Fibroblast of skin of left quadriceps (primary cell): ENCODE measurements around the gene SIAH2.

Experiments
- DNase-seq, 2 experiments: peaks; one replicate each; pipeline ENCODE4 v3.0.0-alpha.2; 2013; ENCODE audit warnings: low read depth in 2 of 2

Gene SIAH2

GRCh38 chr3:150749255-150749654 lies 13.7 kb downstream of the SIAH2 start:
- no peak for DNase-seq

GRCh38 chr3:150748684-150749047 lies 14.3 kb downstream of the SIAH2 start:
- DNase-seq, result no peak

- no peak for DNase-seq
These were observed 14.9 kb downstream of the SIAH2 start for GRCh38 chr3:150747886-150748683.

GRCh38 chr3:150746791-150747590 lies 16.0 kb downstream of the SIAH2 start:
- DNase-seq, result no peak

- no peak for DNase-seq
These were observed 17.1 kb downstream of the SIAH2 start for GRCh38 chr3:150745832-150746231.

GRCh38 chr3:150744919-150745211 lies 18.1 kb downstream of the SIAH2 start:
- DNase-seq, result no peak

- no peak for DNase-seq
These were observed 18.7 kb downstream of the SIAH2 start for GRCh38 chr3:150744041-150744918.

- DNase-seq, result no peak
These were observed 19.5 kb downstream of the SIAH2 start for GRCh38 chr3:150743508-150743907.

- DNase-seq, result no peak
These were observed 20.3 kb downstream of the SIAH2 start for GRCh38 chr3:150742679-150743078.

GRCh38 chr3:150742141-150742523 lies 20.8 kb downstream of the SIAH2 start:
- no peak for DNase-seq

GRCh38 chr3:150741497-150742140 lies 21.4 kb downstream of the SIAH2 start:
- DNase-seq, result no peak

- DNase-seq, result no peak
These were observed 22.1 kb downstream of the SIAH2 start for GRCh38 chr3:150740733-150741496.

- no peak for DNase-seq
These were observed 22.9 kb downstream of the SIAH2 start for GRCh38 chr3:150739877-150740645.

- no peak for DNase-seq
These were observed 23.6 kb downstream of the SIAH2 start for GRCh38 chr3:150739200-150739863.

GRCh38 chr3:150738688-150739087 lies 24.3 kb downstream of the SIAH2 start:
- DNase-seq, result no peak

GRCh38 chr3:150737874-150738679 lies 24.9 kb downstream of the SIAH2 start:
- DNase-seq, result no peak

- no peak for DNase-seq
These were observed 25.8 kb downstream of the SIAH2 start for GRCh38 chr3:150736903-150737832.

- DNase-seq, result no peak
These were observed 26.7 kb downstream of the SIAH2 start for GRCh38 chr3:150736316-150736719.
